ENCODE data around the gene NPLOC4.

The NPLOC4 gene

DNA sequence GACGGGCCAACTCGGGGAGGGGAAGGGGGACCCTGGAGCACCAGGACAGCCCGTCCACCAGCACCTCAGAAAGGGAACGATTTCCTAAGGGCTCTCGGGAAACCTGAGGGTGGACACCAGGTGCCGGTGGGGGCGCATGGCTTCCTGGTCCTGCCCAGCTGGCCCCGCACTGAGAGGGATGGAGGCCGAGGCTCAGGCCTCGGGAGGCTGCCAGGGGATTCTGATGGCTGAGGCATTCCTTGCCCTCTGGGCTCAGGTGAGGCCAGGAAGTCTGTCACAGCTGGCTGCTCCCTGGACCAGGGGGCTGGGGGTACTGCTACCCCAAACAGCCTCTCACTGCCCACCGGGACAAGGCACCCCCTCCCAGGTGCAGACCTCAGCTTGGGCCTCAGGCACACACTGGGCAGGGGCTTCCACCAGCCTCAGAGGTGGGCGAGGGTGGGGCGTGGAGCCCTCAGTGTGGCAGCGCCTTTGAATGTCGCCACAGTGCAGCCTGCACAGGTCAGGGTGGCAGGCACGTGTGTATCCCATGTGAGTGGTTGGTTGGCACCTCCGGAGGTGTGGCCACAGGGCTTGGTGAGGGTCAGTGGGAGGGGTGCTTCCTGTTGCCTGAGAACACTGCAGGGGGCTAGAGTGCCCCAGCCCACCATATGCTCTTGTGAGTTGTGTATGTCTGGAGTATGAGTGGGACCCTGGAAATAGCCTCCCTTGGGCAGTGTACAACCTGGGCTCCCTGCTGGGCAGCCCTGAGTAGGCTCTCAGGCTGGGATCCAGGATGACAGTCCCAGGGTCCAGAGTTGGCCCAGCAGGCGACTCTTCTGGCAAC is 112.7 kb downstream of the NPLOC4 start:
- TF ChIP-seq, protein P1, sequence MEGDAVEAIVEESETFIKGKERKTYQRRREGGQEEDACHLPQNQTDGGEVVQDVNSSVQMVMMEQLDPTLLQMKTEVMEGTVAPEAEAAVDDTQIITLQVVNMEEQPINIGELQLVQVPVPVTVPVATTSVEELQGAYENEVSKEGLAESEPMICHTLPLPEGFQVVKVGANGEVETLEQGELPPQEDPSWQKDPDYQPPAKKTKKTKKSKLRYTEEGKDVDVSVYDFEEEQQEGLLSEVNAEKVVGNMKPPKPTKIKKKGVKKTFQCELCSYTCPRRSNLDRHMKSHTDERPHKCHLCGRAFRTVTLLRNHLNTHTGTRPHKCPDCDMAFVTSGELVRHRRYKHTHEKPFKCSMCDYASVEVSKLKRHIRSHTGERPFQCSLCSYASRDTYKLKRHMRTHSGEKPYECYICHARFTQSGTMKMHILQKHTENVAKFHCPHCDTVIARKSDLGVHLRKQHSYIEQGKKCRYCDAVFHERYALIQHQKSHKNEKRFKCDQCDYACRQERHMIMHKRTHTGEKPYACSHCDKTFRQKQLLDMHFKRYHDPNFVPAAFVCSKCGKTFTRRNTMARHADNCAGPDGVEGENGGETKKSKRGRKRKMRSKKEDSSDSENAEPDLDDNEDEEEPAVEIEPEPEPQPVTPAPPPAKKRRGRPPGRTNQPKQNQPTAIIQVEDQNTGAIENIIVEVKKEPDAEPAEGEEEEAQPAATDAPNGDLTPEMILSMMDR (IDR thresholded peaks at IDR 0.05; ENCODE audit: insufficient read depth, low read length, poor library complexity, severe bottlenecking): no peak
- TF ChIP-seq EZH2phosphoT487 (conservative IDR thresholded peaks at IDR 0.05; ENCODE audit: low read length): no peak

GRCh38 chr17:81523402-81524038 is 113.4 kb downstream of the NPLOC4 start:
- Histone ChIP-seq H3K9me3 (ENCODE audit: insufficient read depth, low read length) (no peaks in the 10 kb centered on the region), H3K36me3 (ENCODE audit: low read length) (no peaks in the 10 kb centered on the region), H3K27me3 (ENCODE audit: low read length) (no peaks in the 10 kb centered on the region), H2AFZ (ENCODE audit: low read depth, low read length, severe bottlenecking) (no peak overlapping the region), H3K4me2 (ENCODE audit: low read depth, low read length, poor library complexity, severe bottlenecking) (no peak overlapping the region), H3K79me2 (ENCODE audit: insufficient read depth, low read length) (no peaks in the 10 kb centered on the region), H3K4me3 (ENCODE audit: insufficient read depth, low read length, poor library complexity, severe bottlenecking) (no peak overlapping the region), H3F3A (ENCODE audit: insufficient read depth) (peaks cover 5% of the 10 kb centered on the region; the same call in 1 of the 2 replicates), H4K20me1 (ENCODE audit: low read depth, low read length) (no peaks in the 10 kb centered on the region), H3K27ac (ENCODE audit: low read depth, low read length) (no peak overlapping the region), H3K9me2 (replicated peaks; ENCODE audit: insufficient read depth, low read length) (no peaks in the 10 kb centered on the region), H3K9ac (ENCODE audit: low read length) (no peak overlapping the region)
- TF ChIP-seq, protein P1 (IDR thresholded peaks at IDR 0.05; ENCODE audit: insufficient read depth, low read length, poor library complexity, severe bottlenecking): no peak
- TF ChIP-seq EZH2phosphoT487 (conservative IDR thresholded peaks at IDR 0.05; ENCODE audit: low read length): no peak

More for the DNA sequence above, 112.7 kb downstream of the NPLOC4 start:
- H3K9me2 ChIP-seq (replicated peaks; ENCODE audit: insufficient read depth, low read length): no peaks in the 10 kb centered on the region
- no peaks in the 10 kb centered on the region for H4K20me1 ChIP-seq (ENCODE audit: low read depth, low read length)
- H3K4me2 ChIP-seq (ENCODE audit: low read depth, low read length, poor library complexity, severe bottlenecking): no peak overlapping the region
- no peaks in the 10 kb centered on the region for H3K27me3 ChIP-seq (ENCODE audit: low read length)
- H3K36me3 ChIP-seq (ENCODE audit: low read length): no peaks in the 10 kb centered on the region
- no peak overlapping the region for H3K27ac ChIP-seq (ENCODE audit: low read depth, low read length)
- H3F3A ChIP-seq (ENCODE audit: insufficient read depth): peaks cover 5% of the 10 kb centered on the region; the same call in 1 of the 2 replicates
- H3K9ac ChIP-seq (ENCODE audit: low read length): no peak overlapping the region
- no peak overlapping the region for H3K4me3 ChIP-seq (ENCODE audit: insufficient read depth, low read length, poor library complexity, severe bottlenecking)
- no peak overlapping the region for H2AFZ ChIP-seq (ENCODE audit: low read depth, low read length, severe bottlenecking)
- no peaks in the 10 kb centered on the region for H3K79me2 ChIP-seq (ENCODE audit: insufficient read depth, low read length)
- no peaks in the 10 kb centered on the region for H3K9me3 ChIP-seq (ENCODE audit: insufficient read depth, low read length)

DNA sequence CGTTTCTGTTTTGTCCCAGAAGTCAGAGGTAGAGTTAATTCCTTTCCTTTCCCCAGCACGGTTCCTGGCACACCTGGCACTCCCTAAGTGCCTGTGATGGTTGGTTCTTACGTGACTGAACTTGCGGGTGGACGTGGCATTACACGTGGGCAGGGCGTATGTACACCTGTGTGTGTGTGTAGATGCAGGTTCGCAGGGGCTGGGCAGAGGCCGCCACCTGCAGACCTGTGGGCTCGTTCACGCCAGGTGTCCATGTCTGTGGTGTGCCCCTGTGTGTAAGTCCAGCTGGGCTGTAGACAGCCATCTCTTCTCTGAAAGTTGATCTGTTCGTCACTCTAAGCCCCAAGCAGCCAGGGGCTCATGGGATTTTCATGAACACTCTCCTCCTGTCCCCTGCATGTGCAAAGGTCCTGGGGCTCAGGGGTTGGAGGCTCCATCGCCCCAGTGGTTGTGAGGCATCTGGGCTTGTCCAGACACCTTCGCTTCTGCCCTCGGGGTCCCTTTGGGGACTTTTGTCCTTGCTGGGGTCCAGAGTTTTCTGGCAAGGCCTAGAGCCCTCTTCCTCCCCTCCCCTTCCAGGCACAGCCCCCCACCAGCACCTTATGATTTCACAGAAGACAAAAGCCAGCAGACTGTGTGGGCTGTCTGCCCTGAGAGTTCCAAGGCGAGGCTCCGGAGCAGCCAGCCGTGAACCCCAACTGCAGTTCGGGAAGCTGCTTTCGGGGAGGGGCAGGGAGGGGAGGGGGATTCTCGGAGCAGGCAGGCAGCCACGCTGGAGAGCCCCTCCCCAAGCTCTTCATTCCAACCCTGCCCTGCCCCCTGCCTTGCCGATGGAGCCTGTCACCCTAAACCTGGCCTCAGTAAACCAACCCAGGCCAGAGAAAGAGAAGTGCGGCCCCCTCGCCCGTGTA is 114.2 kb downstream of the NPLOC4 start:
- H3K9ac ChIP-seq (ENCODE audit: low read length): no peak overlapping the region
- no peaks in the 10 kb centered on the region for H3K36me3 ChIP-seq (ENCODE audit: low read length)
- H3K27me3 ChIP-seq (ENCODE audit: low read length): no peaks in the 10 kb centered on the region
- H3K79me2 ChIP-seq (ENCODE audit: insufficient read depth, low read length): no peaks in the 10 kb centered on the region
- H2AFZ ChIP-seq (ENCODE audit: low read depth, low read length, severe bottlenecking): no peak overlapping the region
- H3K4me2 ChIP-seq (ENCODE audit: low read depth, low read length, poor library complexity, severe bottlenecking): no peak overlapping the region
- H3K9me2 ChIP-seq (replicated peaks; ENCODE audit: insufficient read depth, low read length): no peaks in the 10 kb centered on the region
- H3K4me3 ChIP-seq (ENCODE audit: insufficient read depth, low read length, poor library complexity, severe bottlenecking): no peak overlapping the region
- no peaks in the 10 kb centered on the region for H3K9me3 ChIP-seq (ENCODE audit: insufficient read depth, low read length)
- H4K20me1 ChIP-seq (ENCODE audit: low read depth, low read length): no peaks in the 10 kb centered on the region
- TF ChIP-seq, protein P1 (IDR thresholded peaks at IDR 0.05; ENCODE audit: insufficient read depth, low read length, poor library complexity, severe bottlenecking): no peak
- no peak for TF ChIP-seq EZH2phosphoT487 (conservative IDR thresholded peaks at IDR 0.05; ENCODE audit: low read length)
- no peak overlapping the region for H3K27ac ChIP-seq (ENCODE audit: low read depth, low read length)
- H3F3A ChIP-seq (ENCODE audit: insufficient read depth): peaks cover 10% of the 10 kb centered on the region
